CD4-positive, CD25-positive, alpha-beta regulatory T cell (primary cell): ENCODE results near the gene TFAP2D. TPM values are rescaled to one million over a fixed set of nuclear protein-coding genes. Genes with fewer than 3 reads are reported as not detected.
A peak's percentile ranks its signal among the peaks of the same experiment; 100 is the strongest.

Experiments used
- ATAC-seq, 2 donors: fragments of 150-1000 bp; cut with Tn5 transposase; one replicate each; pipeline ENCODE4 v1.10.0; 2021; ENCODE audit warnings: low read depth in 2 of 2, moderate number of reproducible peaks in 2 of 2, moderate library complexity in 1 of 2
- DNase-seq, 3 donors: peaks; one replicate each; pipeline versions ENCODE4 v3.0.0 to v3.0.0-alpha.2; 2012 to 2022; ENCODE audit warnings: mixed read lengths in 1 of 3
- H3K27ac ChIP-seq: one replicate; pipeline ENCODE4 v1.7.0; 2013; ENCODE audit warnings: mild to moderate bottlenecking, low read length; ENCODE audit not compliant: insufficient read depth, poor library complexity, severe bottlenecking
- H3K27me3 ChIP-seq: one replicate; pipeline ENCODE4 v1.7.0; 2013; ENCODE audit warnings: low read length; ENCODE audit not compliant: control insufficient read depth, insufficient read depth
- H3K36me3 ChIP-seq: one replicate; pipeline ENCODE4 v1.7.0; 2013; ENCODE audit warnings: mild to moderate bottlenecking, low read length, moderate library complexity; ENCODE audit not compliant: control insufficient read depth, insufficient read depth
- H3K4me1 ChIP-seq: 2 replicates; pipeline ENCODE4 v1.7.0; 2013; ENCODE audit warnings: mild to moderate bottlenecking, low read length; ENCODE audit not compliant: insufficient read depth, control insufficient read depth, poor library complexity, severe bottlenecking
- H3K4me3 ChIP-seq: one replicate; pipeline ENCODE4 v1.7.0; 2013; ENCODE audit warnings: low read depth, mild to moderate bottlenecking, low read length, moderate library complexity
- H3K9me3 ChIP-seq, 2 experiments: 1 replicate in 1 of 2; 2 replicates in 1 of 2; pipeline ENCODE4 v1.7.0; 2013; ENCODE audit warnings: low read length in 2 of 2, mild to moderate bottlenecking in 1 of 2, moderate library complexity in 1 of 2; ENCODE audit not compliant: control insufficient read depth in 2 of 2
- H3K27ac Mint-ChIP-seq, 3 donors: one replicate each; pipeline ENCODE4 v1.8.0; 2020 to 2022; ENCODE audit warnings: mild to moderate bottlenecking in 3 of 3, mixed read lengths in 3 of 3, moderate library complexity in 2 of 3
- H3K27me3 Mint-ChIP-seq: one replicate; pipeline ENCODE4 v1.8.0; 2022; ENCODE audit warnings: mild to moderate bottlenecking, mixed read lengths
- H3K36me3 Mint-ChIP-seq: one replicate; pipeline ENCODE4 v1.8.0; 2020; ENCODE audit warnings: mixed read lengths
- H3K4me1 Mint-ChIP-seq, 4 donors: one replicate each; pipeline ENCODE4 v1.8.0; 2020 to 2022; ENCODE audit warnings: mixed read lengths in 4 of 4, mild to moderate bottlenecking in 1 of 4
- H3K4me3 Mint-ChIP-seq, 4 donors: one replicate each; pipeline ENCODE4 v1.8.0; 2020 to 2022; ENCODE audit warnings: mild to moderate bottlenecking in 4 of 4, mixed read lengths in 4 of 4, moderate library complexity in 3 of 4
- H3K9me3 Mint-ChIP-seq, 7 donors: one replicate each; pipeline ENCODE4 v1.8.0; 2020 to 2022; ENCODE audit warnings: mixed read lengths in 7 of 7, mild to moderate bottlenecking in 3 of 7, moderate library complexity in 2 of 7
- polyA plus RNA-seq, 4 donors: library from polyadenylated mRNA; unstranded; fragments of 300-500 nt; fragmentation: Illumina TruSeq; gene quantifications; one replicate each; pipeline ENCODE4 v1.2.3, GENCODE V29; 2021
- total RNA-seq: library from RNA; stranded (reverse); gene quantifications from one replicate; pipeline ENCODE4 v1.2.3, GENCODE V29; 2022

Gene TFAP2D
- total and polyA plus RNA-seq, 5 donors from 2014 or later: not detected

GRCh38 chr6:50778696-50779095 lies 65.4 kb downstream of the TFAP2D start:
- H3K36me3 Mint-ChIP-seq: no peaks in the 10 kb centered on the region
- H3K27ac Mint-ChIP-seq: no peak overlapping the region
- H3K27me3 ChIP-seq: no peaks in the 10 kb centered on the region
- H3K27ac ChIP-seq: no peak overlapping the region
- DNase-seq (no peak), ATAC-seq (no peak)
- no peaks in the 10 kb centered on the region for H3K36me3 ChIP-seq
- no peaks in the 10 kb centered on the region for H3K9me3 ChIP-seq
- no peak overlapping the region for H3K4me3 ChIP-seq
- H3K4me1 ChIP-seq: no peaks in the 10 kb centered on the region
- peaks cover 0 to 4% (median 2%) of the 10 kb centered on the region in 7 donors for H3K9me3 Mint-ChIP-seq
- no peaks in the 10 kb centered on the region for H3K4me1 Mint-ChIP-seq
- H3K27me3 Mint-ChIP-seq: no peaks in the 10 kb centered on the region
- no peak overlapping the region for H3K4me3 Mint-ChIP-seq

GRCh38 chr6:50780382-50780781 lies 67.1 kb downstream of the TFAP2D start:
- no peaks in the 10 kb centered on the region for H3K4me1 ChIP-seq

GRCh38 chr6:50785921-50786320 lies 72.6 kb downstream of the TFAP2D start:
- no peaks in the 10 kb centered on the region for H3K36me3 Mint-ChIP-seq
- DNase-seq: no peak
- no peaks in the 10 kb centered on the region for H3K4me1 Mint-ChIP-seq
- H3K27me3 Mint-ChIP-seq: no peaks in the 10 kb centered on the region
- ATAC-seq: no peak
- no peaks in the 10 kb centered on the region for H3K4me1 ChIP-seq
- H3K4me3 ChIP-seq: no peak overlapping the region
- H3K4me3 Mint-ChIP-seq: no peak overlapping the region
- H3K27me3 ChIP-seq: peaks cover 2% of the 10 kb centered on the region
- no peaks in the 10 kb centered on the region for H3K9me3 ChIP-seq
- H3K9me3 Mint-ChIP-seq: peaks cover 0 to 6% (median 0%) of the 10 kb centered on the region in 7 donors
- no peak overlapping the region for H3K27ac ChIP-seq
- H3K27ac Mint-ChIP-seq: no peak overlapping the region
- H3K36me3 ChIP-seq: no peaks in the 10 kb centered on the region

More at GRCh38 chr6:50780382-50780781, 67.1 kb downstream of the TFAP2D start:
- peaks cover 0 to 4% (median 2%) of the 10 kb centered on the region in 7 donors for H3K9me3 Mint-ChIP-seq
- no peaks in the 10 kb centered on the region for H3K27me3 Mint-ChIP-seq
- H3K27ac Mint-ChIP-seq: no peak overlapping the region
- Histone ChIP-seq H3K9me3 (no peaks in the 10 kb centered on the region), H3K27me3 (no peaks in the 10 kb centered on the region), H3K36me3 (no peaks in the 10 kb centered on the region), H3K4me3 (no peak overlapping the region), H3K27ac (no peak overlapping the region)
- ATAC-seq (no peak), DNase-seq (no peak)
- no peak overlapping the region for H3K4me3 Mint-ChIP-seq
- no peaks in the 10 kb centered on the region for H3K36me3 Mint-ChIP-seq
- no peaks in the 10 kb centered on the region for H3K4me1 Mint-ChIP-seq

DNA sequence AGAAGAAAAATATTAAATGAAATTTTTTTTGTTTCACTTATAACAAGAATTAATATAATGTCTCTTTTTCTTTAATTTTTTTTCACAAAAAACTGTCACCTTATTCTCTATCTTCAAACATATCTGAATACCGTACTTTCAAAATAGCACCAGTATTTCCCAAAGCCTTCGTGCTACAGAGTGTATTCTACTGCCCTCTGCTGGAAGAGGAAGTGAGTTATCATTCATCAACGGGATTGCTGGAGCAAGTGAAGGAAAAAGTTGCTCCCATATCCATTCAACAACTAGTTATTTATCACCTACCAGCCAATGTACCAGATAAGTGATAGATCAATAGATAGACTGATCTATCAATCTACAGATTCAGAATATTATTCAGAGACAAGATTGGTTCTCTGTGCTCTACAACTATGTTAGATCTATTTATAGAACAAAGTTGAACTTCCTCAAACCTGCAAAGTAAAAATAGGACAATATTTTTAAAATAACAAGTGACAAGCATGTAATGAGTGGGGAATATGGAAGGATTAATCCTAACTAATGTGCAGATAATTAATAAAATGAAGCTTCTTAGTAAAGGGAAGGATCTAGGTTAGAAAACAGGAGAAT lies 78.7 kb downstream of the TFAP2D start:
- H3K4me3 ChIP-seq: no peak overlapping the region
- H3K36me3 Mint-ChIP-seq: no peaks in the 10 kb centered on the region
- ATAC-seq (no peak), DNase-seq (peak in 1 of 3 donors; percentile 20)
- H3K27me3 Mint-ChIP-seq: no peaks in the 10 kb centered on the region
- no peaks in the 10 kb centered on the region for H3K36me3 ChIP-seq
- peaks cover 0 to 4% (median 0%) of the 10 kb centered on the region in 7 donors for H3K9me3 Mint-ChIP-seq
- peaks cover 2% of the 10 kb centered on the region for H3K27me3 ChIP-seq
- H3K27ac ChIP-seq: no peak overlapping the region
- no peaks in the 10 kb centered on the region for H3K4me1 ChIP-seq
- H3K4me3 Mint-ChIP-seq: no peak overlapping the region
- no peaks in the 10 kb centered on the region for H3K9me3 ChIP-seq
- H3K4me1 Mint-ChIP-seq: no peaks in the 10 kb centered on the region
- H3K27ac Mint-ChIP-seq: no peak overlapping the region

GRCh38 chr6:50792771-50793170 lies 79.4 kb downstream of the TFAP2D start:
- Mint-ChIP-seq H3K9me3 (peaks cover 0 to 4% (median 2%) of the 10 kb centered on the region in 7 donors), H3K36me3 (no peaks in the 10 kb centered on the region), H3K27ac (no peak overlapping the region), H3K4me1 (no peaks in the 10 kb centered on the region), H3K27me3 (no peaks in the 10 kb centered on the region), H3K4me3 (no peak overlapping the region)
- DNase-seq: no peak
- ATAC-seq: no peak
- no peaks in the 10 kb centered on the region for H3K36me3 ChIP-seq
- H3K27ac ChIP-seq: no peak overlapping the region
- H3K27me3 ChIP-seq: no peaks in the 10 kb centered on the region
- H3K9me3 ChIP-seq: no peaks in the 10 kb centered on the region
- H3K4me1 ChIP-seq: no peaks in the 10 kb centered on the region
- no peak overlapping the region for H3K4me3 ChIP-seq

- no peaks in the 10 kb centered on the region for H3K4me1 Mint-ChIP-seq
- Histone ChIP-seq H3K4me3 (no peak overlapping the region), H3K27ac (no peak overlapping the region), H3K9me3 (no peaks in the 10 kb centered on the region), H3K27me3 (no peaks in the 10 kb centered on the region), H3K36me3 (no peaks in the 10 kb centered on the region), H3K4me1 (no peaks in the 10 kb centered on the region)
- no peak overlapping the region for H3K4me3 Mint-ChIP-seq
- ATAC-seq (no peak), DNase-seq (no peak)
- H3K27me3 Mint-ChIP-seq: no peaks in the 10 kb centered on the region
- no peak overlapping the region for H3K27ac Mint-ChIP-seq
- no peaks in the 10 kb centered on the region for H3K36me3 Mint-ChIP-seq
- peaks cover 0 to 5% (median 0%) of the 10 kb centered on the region in 7 donors for H3K9me3 Mint-ChIP-seq
Observed at GRCh38 chr6:50795574-50795973, 82.2 kb downstream of the TFAP2D start.

GRCh38 chr6:50804283-50804682 lies 91.0 kb downstream of the TFAP2D start:
- Histone ChIP-seq H3K9me3 (no peaks in the 10 kb centered on the region), H3K4me1 (no peaks in the 10 kb centered on the region), H3K4me3 (no peak overlapping the region), H3K27ac (no peak overlapping the region), H3K27me3 (no peaks in the 10 kb centered on the region), H3K36me3 (no peaks in the 10 kb centered on the region)
- Mint-ChIP-seq H3K27me3 (no peaks in the 10 kb centered on the region), H3K4me3 (no peak overlapping the region), H3K9me3 (peaks cover 0 to 7% (median 0%) of the 10 kb centered on the region in 7 donors), H3K4me1 (no peaks in the 10 kb centered on the region), H3K36me3 (no peaks in the 10 kb centered on the region), H3K27ac (no peak overlapping the region)
- no peak for DNase-seq
- ATAC-seq: no peak

DNA sequence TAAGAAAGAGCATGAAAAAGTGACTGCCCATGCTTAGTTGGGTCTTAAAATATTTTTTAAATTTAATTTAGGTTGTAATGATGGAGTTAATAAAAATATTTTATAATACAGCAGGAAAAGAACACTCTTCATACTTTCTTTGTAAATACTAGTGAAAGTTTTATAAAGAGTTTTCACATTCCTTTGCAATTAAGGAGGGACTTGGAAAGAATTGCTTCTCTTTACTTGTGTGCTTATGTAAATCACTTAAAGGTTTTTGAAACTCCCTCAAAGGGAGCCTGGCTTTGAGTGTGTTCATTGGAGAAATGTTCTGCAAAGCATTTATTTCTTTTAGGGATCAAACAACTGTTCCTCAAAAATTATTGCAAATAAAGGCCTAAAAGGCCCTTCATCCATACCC lies 93.7 kb downstream of the TFAP2D start:
- Histone ChIP-seq H3K27ac (no peak overlapping the region), H3K4me3 (no peak overlapping the region), H3K36me3 (no peaks in the 10 kb centered on the region), H3K4me1 (no peaks in the 10 kb centered on the region), H3K27me3 (no peaks in the 10 kb centered on the region), H3K9me3 (no peaks in the 10 kb centered on the region)
- Mint-ChIP-seq H3K4me3 (no peak overlapping the region), H3K27ac (no peak overlapping the region), H3K36me3 (no peaks in the 10 kb centered on the region), H3K4me1 (no peaks in the 10 kb centered on the region), H3K9me3 (peaks cover 0 to 7% (median 0%) of the 10 kb centered on the region in 7 donors), H3K27me3 (no peaks in the 10 kb centered on the region)
- no peak for DNase-seq
- no peak for ATAC-seq
